Vagina (tissue), 2 donors: Measurements from ENCODE around the gene UNKL.

Experiments
- POLR2A ChIP-seq, 2 donors: fragments of 450-650 bp; IDR thresholded peaks; one replicate each; pipeline ENCODE4 v1.6.1; 2017; ENCODE audit warnings: antibody characterized with exemption in 2 of 2, mild to moderate bottlenecking in 2 of 2, moderate library complexity in 2 of 2
- POLR2AphosphoS5 ChIP-seq, 2 donors: sonication (generic); formaldehyde crosslinking; IDR thresholded peaks; one replicate each; pipeline ENCODE4 v1.9.0; 2017; ENCODE audit warnings: antibody characterized with exemption in 2 of 2, mild to moderate bottlenecking in 2 of 2, low read depth in 1 of 2; ENCODE audit not compliant: insufficient read depth in 1 of 2
- TF ChIP-seq, protein P1 (sequence below), 3 experiments: fragments of 450-650 bp in 2 of 3; fragments of 200-600 bp in 1 of 3; sonication (generic) in 1 of 3; IDR thresholded peaks; one replicate each; pipeline ENCODE4 v1.5.1; 2017 to 2019; ENCODE audit warnings: antibody characterized with exemption in 3 of 3, mild to moderate bottlenecking in 2 of 3, moderate library complexity in 2 of 3

DNA sequence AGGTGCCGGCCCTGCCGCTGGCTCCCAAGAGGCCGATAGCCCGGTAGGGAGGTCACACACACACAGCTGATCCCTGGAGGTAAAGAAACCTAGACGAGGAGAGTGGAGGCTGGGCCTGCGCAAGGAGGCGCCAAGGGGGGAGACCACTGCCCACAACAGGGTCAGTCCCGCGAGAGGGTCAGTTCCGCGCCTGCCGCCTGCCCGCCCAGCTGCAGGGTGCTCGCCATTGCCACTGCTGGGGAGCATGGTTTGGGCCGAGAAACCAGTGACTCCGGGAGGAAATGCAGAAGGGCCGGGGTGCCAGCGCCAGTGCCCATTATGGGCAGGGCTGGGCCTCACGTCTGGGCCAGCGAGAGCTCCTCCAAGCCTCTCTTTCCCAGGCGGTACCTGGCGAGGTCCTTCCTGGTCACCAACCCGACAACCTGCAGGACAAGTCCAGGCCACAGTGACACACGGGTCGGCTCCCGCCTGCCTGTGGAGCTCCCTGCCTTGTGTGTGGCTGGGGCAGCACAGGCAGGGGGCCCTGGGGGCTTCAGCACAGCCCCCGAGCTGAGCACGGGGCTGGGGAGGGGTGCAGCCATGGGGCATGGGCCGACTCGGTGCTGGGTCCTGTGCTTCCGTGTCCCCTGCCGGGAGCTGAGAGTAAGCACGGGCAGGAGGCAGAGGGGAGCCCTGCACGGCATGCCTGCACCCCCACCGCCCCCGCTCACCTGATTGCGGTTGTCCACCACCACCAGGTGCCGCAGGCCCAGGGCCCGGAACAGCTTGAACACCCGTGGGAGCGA lies 32.0 kb upstream of the UNKL start:
- TF ChIP-seq, protein P1, sequence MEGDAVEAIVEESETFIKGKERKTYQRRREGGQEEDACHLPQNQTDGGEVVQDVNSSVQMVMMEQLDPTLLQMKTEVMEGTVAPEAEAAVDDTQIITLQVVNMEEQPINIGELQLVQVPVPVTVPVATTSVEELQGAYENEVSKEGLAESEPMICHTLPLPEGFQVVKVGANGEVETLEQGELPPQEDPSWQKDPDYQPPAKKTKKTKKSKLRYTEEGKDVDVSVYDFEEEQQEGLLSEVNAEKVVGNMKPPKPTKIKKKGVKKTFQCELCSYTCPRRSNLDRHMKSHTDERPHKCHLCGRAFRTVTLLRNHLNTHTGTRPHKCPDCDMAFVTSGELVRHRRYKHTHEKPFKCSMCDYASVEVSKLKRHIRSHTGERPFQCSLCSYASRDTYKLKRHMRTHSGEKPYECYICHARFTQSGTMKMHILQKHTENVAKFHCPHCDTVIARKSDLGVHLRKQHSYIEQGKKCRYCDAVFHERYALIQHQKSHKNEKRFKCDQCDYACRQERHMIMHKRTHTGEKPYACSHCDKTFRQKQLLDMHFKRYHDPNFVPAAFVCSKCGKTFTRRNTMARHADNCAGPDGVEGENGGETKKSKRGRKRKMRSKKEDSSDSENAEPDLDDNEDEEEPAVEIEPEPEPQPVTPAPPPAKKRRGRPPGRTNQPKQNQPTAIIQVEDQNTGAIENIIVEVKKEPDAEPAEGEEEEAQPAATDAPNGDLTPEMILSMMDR (IDR thresholded peaks at IDR 0.05) = no peak
- TF ChIP-seq POLR2A (IDR thresholded peaks at IDR 0.05) = no peak
- no peak for TF ChIP-seq POLR2AphosphoS5 (IDR thresholded peaks at IDR 0.05; ENCODE audit: insufficient read depth in 1 of 2, low read depth in 1 of 2)
